CD4-positive, alpha-beta T cell treated with Interleukin-4 for 1 hour (primary cell): Measurements from ENCODE around the gene ZBTB3.
"Not testable (repeated sequence)": the region's sequence is repeated elsewhere in the genome, so short reads cannot be mapped to it uniquely, and the experiment has no call there.

Experiments used
- DNase-seq, 2 donors: peaks; one replicate each; pipeline ENCODE4 v3.0.0-alpha.2; 2020 to 2022

Gene ZBTB3

GRCh38 chr11:62755086-62755615 is 1.2 kb upstream of the ZBTB3 start:
- DNase-seq, result no peak

- no peak for DNase-seq
These were observed 795 bp downstream of the ZBTB3 start for GRCh38 chr11:62752994-62753735.

- no peak for DNase-seq
These were observed 1.7 kb downstream of the ZBTB3 start for GRCh38 chr11:62752177-62752785.

- DNase-seq, result not testable (repeated sequence)
These were observed 4.0 kb downstream of the ZBTB3 start for GRCh38 chr11:62749931-62750330.

GRCh38 chr11:62747475-62748160 is 6.3 kb downstream of the ZBTB3 start:
- DNase-seq, result no peak

- no peak for DNase-seq
These were observed 16.8 kb downstream of the ZBTB3 start for GRCh38 chr11:62737196-62737595.

- no peak for DNase-seq
These were observed 21.1 kb downstream of the ZBTB3 start for GRCh38 chr11:62732830-62733229.

GRCh38 chr11:62730076-62730475 is 23.9 kb downstream of the ZBTB3 start:
- DNase-seq, result not testable (repeated sequence)

- peak; percentile 86 to 87 for DNase-seq
These were observed 25.6 kb downstream of the ZBTB3 start, which contains the start of gene TTC9C for GRCh38 chr11:62728171-62728988. Gene TTC9C, plus strand, starts transcription at chr11:62728486. Its CDS starts 363 bp downstream, at chr11:62728849.

GRCh38 chr11:62727872-62728170 is 26.1 kb downstream of the ZBTB3 start:
- peak; percentile 93 to 97 for DNase-seq

GRCh38 chr11:62727165-62727871 is 26.6 kb downstream of the ZBTB3 start, which contains the start of gene HNRNPUL2:
Gene HNRNPUL2, minus strand, starts transcription at chr11:62727457. Its CDS starts 301 bp downstream, at chr11:62727156.
- peak; percentile 99 for DNase-seq

- no peak for DNase-seq
These were observed 27.1 kb downstream of the ZBTB3 start for GRCh38 chr11:62726915-62727164.

GRCh38 chr11:62726156-62726914 is 27.6 kb downstream of the ZBTB3 start:
- no peak for DNase-seq

- DNase-seq, result no peak
These were observed 28.3 kb downstream of the ZBTB3 start for GRCh38 chr11:62725646-62726045.

GRCh38 chr11:62724171-62724570 is 29.8 kb downstream of the ZBTB3 start:
- no peak for DNase-seq

GRCh38 chr11:62721994-62722393 is 32.0 kb downstream of the ZBTB3 start:
- no peak for DNase-seq

GRCh38 chr11:62719302-62719978 is 34.5 kb downstream of the ZBTB3 start:
- DNase-seq, result no peak

GRCh38 chr11:62716816-62717215 is 37.1 kb downstream of the ZBTB3 start:
- no peak for DNase-seq

- no peak for DNase-seq
These were observed 37.8 kb downstream of the ZBTB3 start for GRCh38 chr11:62716206-62716605.

GRCh38 chr11:62715150-62716130 is 38.5 kb downstream of the ZBTB3 start:
- DNase-seq, result no peak
